H1 (cell line): ENCODE results near the gene CLDN14. TPM values are rescaled to one million over a fixed set of nuclear protein-coding genes. Genes with fewer than 3 reads are reported as not detected.

Experiments used
- CTCF ChIA-PET: fragments of 300-600 bp; sonication (Branson Sonifier 250); formaldehyde crosslinking; loops from one replicate; lab custom pipeline; 2021; ENCODE audit not compliant: partially characterized antibody; lab: Charles Lee
- POLR2A ChIA-PET: fragments of 300-600 bp; sonication (Branson Sonifier 250); formaldehyde crosslinking; loops from one replicate; lab custom pipeline; 2021; ENCODE audit warnings: inconsistent platforms; ENCODE audit not compliant: partially characterized antibody; lab: Charles Lee
- DNase-seq, 2 experiments: peaks; one replicate each; pipeline versions ENCODE4 v3.0.0 to v3.0.0-alpha.2; 2010 to 2022; ENCODE audit warnings: low spot score in 2 of 2, low read depth in 1 of 2, mixed read lengths in 1 of 2
- FAIRE-seq: peaks from 2 replicates; lab custom pipeline; 2011; peaks lifted over from hg19 to GRCh38; lab: Jason Lieb, UNC
- H2AFZ ChIP-seq: 2 replicates; pipeline ENCODE4 v1.8.1; 2012; ENCODE audit warnings: low read length, inconsistent platforms
- H2AK5ac ChIP-seq: 2 replicates; pipeline ENCODE4 v1.6.1; 2013; ENCODE audit warnings: low read depth, low read length
- H2BK120ac ChIP-seq: replicated peaks from 2 replicates; pipeline ENCODE3; 2013; ENCODE audit warnings: low read depth, low read length, inconsistent platforms
- H2BK12ac ChIP-seq: 2 replicates; pipeline ENCODE4 v1.6.1; 2013; ENCODE audit warnings: low read depth, low read length
- H2BK15ac ChIP-seq: 2 replicates; pipeline ENCODE4 v1.6.1; 2013; ENCODE audit warnings: low read length
- H2BK20ac ChIP-seq: 2 replicates; pipeline ENCODE4 v1.6.1; 2013; ENCODE audit warnings: low read length
- H2BK5ac ChIP-seq: 2 replicates; pipeline ENCODE4 v1.6.1; 2013; ENCODE audit warnings: low read depth, low read length
- H3K14ac ChIP-seq: 2 replicates; pipeline ENCODE4 v1.6.1; 2013; ENCODE audit warnings: inconsistent platforms; ENCODE audit not compliant: insufficient read length
- H3K18ac ChIP-seq: 2 replicates; pipeline ENCODE4 v1.6.1; 2013; ENCODE audit warnings: low read length; ENCODE audit errors: extremely low read depth
- H3K23ac ChIP-seq: 2 replicates; pipeline ENCODE4 v1.6.1; 2013; ENCODE audit warnings: inconsistent platforms; ENCODE audit not compliant: insufficient read length
- H3K23me2 ChIP-seq: 2 replicates; pipeline ENCODE4 v1.6.1; 2013; ENCODE audit warnings: low read depth, low read length
- H3K27ac ChIP-seq: 2 replicates; pipeline ENCODE4 v1.6.1; 2011; ENCODE audit warnings: low read depth, low read length, inconsistent platforms
- H3K27me3 ChIP-seq, 4 experiments: replicated peaks in 1 of 4; 1 replicate in 1 of 4; 2 replicates in 3 of 4; pipeline versions ENCODE4 v1.6.1 to v1.8.1; 2011 to 2013; ENCODE audit warnings: low read length in 3 of 4, mild to moderate bottlenecking in 3 of 4, inconsistent platforms in 2 of 4, mixed read lengths in 2 of 4, moderate library complexity in 1 of 4; ENCODE audit not compliant: control insufficient read depth in 3 of 4, insufficient read depth in 3 of 4; ENCODE audit errors: extremely low read depth in 1 of 4
- H3K36me3 ChIP-seq, 4 experiments: 2 replicates each; pipeline versions ENCODE4 v1.6.1 to v1.8.1; 2011 to 2013; ENCODE audit warnings: mild to moderate bottlenecking in 4 of 4, low read length in 3 of 4, moderate library complexity in 2 of 4, control low read depth in 1 of 4, inconsistent platforms in 1 of 4; ENCODE audit not compliant: insufficient read depth in 4 of 4, control insufficient read depth in 2 of 4
- H3K4ac ChIP-seq: replicated peaks from 2 replicates; pipeline ENCODE3; 2013; ENCODE audit warnings: low read length, low read depth, mixed read lengths, inconsistent platforms; ENCODE audit not compliant: insufficient read length
- H3K4me1 ChIP-seq, 4 experiments: replicated peaks in 1 of 4; 1 replicate in 1 of 4; 2 replicates in 3 of 4; pipeline versions ENCODE4 v1.6.1 to v1.8.1; 2011 to 2013; ENCODE audit warnings: low read length in 3 of 4, inconsistent platforms in 2 of 4, mixed read lengths in 1 of 4; ENCODE audit not compliant: insufficient read depth in 4 of 4, control insufficient read depth in 3 of 4
- H3K4me2 ChIP-seq, 2 experiments: 2 replicates each; pipeline versions ENCODE4 v1.6.1 to v1.8.1; 2011 to 2013; ENCODE audit warnings: low read depth in 2 of 2, low read length in 2 of 2, control low read depth in 1 of 2, inconsistent platforms in 1 of 2, mild to moderate bottlenecking in 1 of 2; ENCODE audit not compliant: insufficient read depth in 1 of 2
- H3K4me3 ChIP-seq, 4 experiments: fragments of 200-600, 300-600 bp in 1 of 4; sonication (generic), shearing (Covaris generic), sonication (Bioruptor Twin) in 1 of 4; 2 replicates each; pipeline versions ENCODE4 v1.5.1 to v1.8.1; 2011 to 2016; ENCODE audit warnings: low read length in 4 of 4, low read depth in 3 of 4, control low read depth in 2 of 4, inconsistent platforms in 2 of 4, mild to moderate bottlenecking in 2 of 4, mixed read lengths in 1 of 4, moderate library complexity in 1 of 4; ENCODE audit not compliant: insufficient read depth in 2 of 4; ENCODE audit errors: extremely low read depth in 1 of 4
- H3K56ac ChIP-seq: replicated peaks from 2 replicates; pipeline ENCODE3; 2013; ENCODE audit warnings: low read depth, mild to moderate bottlenecking, mixed read lengths, low read length, inconsistent platforms; ENCODE audit not compliant: insufficient read length
- H3K79me1 ChIP-seq: 2 replicates; pipeline ENCODE4 v1.6.1; 2013; ENCODE audit warnings: low read depth, low read length, control low read depth
- H3K79me2 ChIP-seq, 2 experiments: 2 replicates each; pipeline versions ENCODE4 v1.6.1 to v1.8.1; 2012 to 2013; ENCODE audit warnings: low read length in 2 of 2, mild to moderate bottlenecking in 2 of 2, inconsistent platforms in 1 of 2; ENCODE audit not compliant: insufficient read depth in 2 of 2, control insufficient read depth in 1 of 2
- H3K9ac ChIP-seq, 4 experiments: replicated peaks in 1 of 4; 1 replicate in 1 of 4; 2 replicates in 3 of 4; pipeline versions ENCODE4 v1.6.1 to v1.8.1; 2011 to 2013; ENCODE audit warnings: low read depth in 3 of 4, low read length in 3 of 4, control low read depth in 2 of 4, mild to moderate bottlenecking in 2 of 4, moderate library complexity in 2 of 4, inconsistent platforms in 1 of 4; ENCODE audit errors: extremely low read depth in 1 of 4
- H3K9me3 ChIP-seq, 2 experiments: 2 replicates each; pipeline versions ENCODE4 v1.6.1 to v1.8.1; 2012 to 2013; ENCODE audit warnings: mild to moderate bottlenecking in 2 of 2, moderate library complexity in 2 of 2, control low read depth in 1 of 2, inconsistent platforms in 1 of 2, low read depth in 1 of 2, low read length in 1 of 2, mixed read lengths in 1 of 2; ENCODE audit not compliant: insufficient read depth in 2 of 2
- H4K20me1 ChIP-seq, 2 experiments: replicated peaks in 1 of 2; 2 replicates each; pipeline versions ENCODE3 to v1.8.1; 2011 to 2013; ENCODE audit warnings: inconsistent platforms in 2 of 2, low read length in 2 of 2, mild to moderate bottlenecking in 1 of 2; ENCODE audit not compliant: insufficient read depth in 2 of 2, control insufficient read depth in 1 of 2
- H4K5ac ChIP-seq: 2 replicates; pipeline ENCODE4 v1.6.1; 2013; ENCODE audit warnings: low read length, low read depth, mixed read lengths, inconsistent platforms; ENCODE audit not compliant: insufficient read length
- H4K8ac ChIP-seq: 2 replicates; pipeline ENCODE4 v1.8.0; 2013; ENCODE audit warnings: mild to moderate bottlenecking, moderate library complexity, low read length, inconsistent platforms; ENCODE audit not compliant: insufficient read depth; ENCODE audit errors: extremely low read depth
- H4K91ac ChIP-seq: replicated peaks from 2 replicates; pipeline ENCODE3; 2013; ENCODE audit warnings: low read length, mixed read lengths, inconsistent platforms; ENCODE audit not compliant: insufficient read length
- ASH2L ChIP-seq: fragments of 200-600, 300-600 bp; sonication (generic); IDR thresholded peaks from one replicate; pipeline ENCODE4 v1.7.1; 2017; ENCODE audit warnings: low read length
- CREB1 ChIP-seq: IDR thresholded peaks from 2 replicates; pipeline ENCODE4 v1.6.1; 2012; ENCODE audit warnings: inconsistent platforms
- EP300 ChIP-seq, 2 experiments: IDR thresholded peaks; 1 replicate in 1 of 2; 2 replicates in 1 of 2; pipeline ENCODE4 v1.6.1; 2011 to 2012; ENCODE audit warnings: low read depth in 2 of 2, low read length in 2 of 2, mild to moderate bottlenecking in 2 of 2, borderline replicate concordance in 1 of 2, inconsistent platforms in 1 of 2, moderate library complexity in 1 of 2
- HDAC6 ChIP-seq: IDR thresholded peaks from one replicate; pipeline ENCODE4 v1.7.1; 2012; ENCODE audit warnings: low read depth, mild to moderate bottlenecking, inconsistent platforms, low read length, moderate library complexity
- POU5F1 ChIP-seq: IDR thresholded peaks from 2 replicates; pipeline ENCODE4 v1.6.1; 2011; ENCODE audit warnings: low read depth, mild to moderate bottlenecking, low read length, moderate library complexity
- SP4 ChIP-seq: IDR thresholded peaks from 2 replicates; pipeline ENCODE4 v1.6.1; 2012; ENCODE audit warnings: low read length, inconsistent platforms
- TAF1 ChIP-seq: IDR thresholded peaks from 2 replicates; pipeline ENCODE4 v1.6.1; 2011; ENCODE audit warnings: mild to moderate bottlenecking, low read depth, low read length
- TAF7 ChIP-seq: optimal IDR thresholded peaks from 2 replicates; pipeline ENCODE3; 2011; ENCODE audit warnings: low read depth, mild to moderate bottlenecking, inconsistent platforms, low read length, moderate library complexity, borderline replicate concordance
- TCF12 ChIP-seq: IDR thresholded peaks from 2 replicates; pipeline ENCODE4 v1.6.1; 2011; ENCODE audit warnings: low read depth, mild to moderate bottlenecking, low read length
- TEAD4 ChIP-seq: IDR thresholded peaks from 2 replicates; pipeline ENCODE4 v1.6.1; 2012; ENCODE audit warnings: low read depth, low read length, inconsistent platforms, mixed read lengths
- WGBS, 2 experiments: shearing (Covaris generic) in 1 of 2; methylation state at CpG; one replicate each; pipeline versions ENCODE4 v1.1.6 to v1.1.7; 2013 to 2015; ENCODE audit warnings: low lambda C conversion rate in 2 of 2, mixed read lengths in 2 of 2, inconsistent platforms in 1 of 2, low coverage in 1 of 2, missing lambda C conversion rate in 1 of 2; ENCODE audit not compliant: insufficient replicate concordance in 2 of 2, insufficient coverage in 1 of 2, insufficient read length in 1 of 2; ENCODE audit errors: extremely low coverage in 1 of 2, missing lambda C conversion rate in 1 of 2; 5-methylcytosine and 5-hydroxymethylcytosine counted together
- polyA plus RNA-seq, 7 experiments: library from polyadenylated mRNA; depleted of rRNA in 3 of 7; stranded (reverse) in 5 of 7; unstranded in 2 of 7; fragments of >200 nt in 5 of 7; fragments of 200-250 nt in 2 of 7; gene quantifications; 1 replicate in 5 of 7; 2 replicates in 1 of 7; 4 replicates in 1 of 7; pipeline versions ENCODE4 v1.2.1 to v1.2.3, GENCODE V29; 2011 to 2013; ENCODE audit warnings: missing spikeins in 2 of 7, mixed read lengths in 2 of 7
- total RNA-seq: library from RNA; stranded (reverse); fragmentation: NEBNext Ultra II Directional; extraction: Animal tissue kit (Norgen Biotek cat#: 25700); gene quantifications from 2 replicates; pipeline ENCODE4 v1.2.1, GENCODE V29; 2021
- TF ChIP-seq, protein P1 (sequence below): IDR thresholded peaks from 2 replicates; pipeline ENCODE4 v1.6.1; 2012; ENCODE audit warnings: low read length, inconsistent platforms
- TF ChIP-seq, protein P2 (sequence below): IDR thresholded peaks from 2 replicates; pipeline ENCODE4 v1.6.1; 2011; ENCODE audit warnings: low read length, improper control_type of control experiment

The CLDN14 gene
- total and polyA plus RNA-seq, 2 of the 8 experiments (the other 6 are each of a cell fraction or from before 2014, with no cell fraction given), result 0.08 TPM; not detected in 1

DNA sequence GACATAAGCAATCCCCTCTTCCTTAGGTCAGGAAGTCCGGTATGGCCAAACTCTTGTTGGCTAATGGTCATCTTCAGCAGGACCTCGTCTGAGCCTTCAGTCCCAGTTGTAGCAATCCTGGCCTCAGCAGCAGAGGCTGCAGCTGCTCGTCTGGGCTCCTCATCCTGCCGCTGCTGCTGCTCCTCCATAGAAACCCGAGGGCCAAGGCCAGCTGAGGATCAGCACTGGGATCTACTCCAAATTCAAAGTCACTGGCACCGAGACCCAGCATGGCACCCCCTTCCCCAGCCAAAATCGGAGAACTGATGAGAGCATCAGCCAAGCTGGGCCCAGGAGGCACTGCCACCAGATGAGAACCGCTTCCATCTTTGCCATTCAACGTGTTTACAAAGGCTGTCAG lies 6.3 kb upstream of the CLDN14 start:
- POLR2A ChIA-PET, result no interaction called here
- FAIRE-seq (no peak), DNase-seq (no peak)
- no peak for TF ChIP-seq POU5F1
- TF ChIP-seq TAF7, result no peak
- no peak for TF ChIP-seq TCF12
- TF ChIP-seq EP300 (IDR thresholded peaks at IDR 0.05; ENCODE audit: borderline replicate concordance in 1 of 2, low read depth in 2 of 2, low read length in 2 of 2), result no peak
- TF ChIP-seq TEAD4, result no peak
- TF ChIP-seq HDAC6, result no peak
- no peak for TF ChIP-seq CREB1
- TF ChIP-seq ASH2L, result no peak
- no peak for TF ChIP-seq TAF1
- TF ChIP-seq, protein P1, sequence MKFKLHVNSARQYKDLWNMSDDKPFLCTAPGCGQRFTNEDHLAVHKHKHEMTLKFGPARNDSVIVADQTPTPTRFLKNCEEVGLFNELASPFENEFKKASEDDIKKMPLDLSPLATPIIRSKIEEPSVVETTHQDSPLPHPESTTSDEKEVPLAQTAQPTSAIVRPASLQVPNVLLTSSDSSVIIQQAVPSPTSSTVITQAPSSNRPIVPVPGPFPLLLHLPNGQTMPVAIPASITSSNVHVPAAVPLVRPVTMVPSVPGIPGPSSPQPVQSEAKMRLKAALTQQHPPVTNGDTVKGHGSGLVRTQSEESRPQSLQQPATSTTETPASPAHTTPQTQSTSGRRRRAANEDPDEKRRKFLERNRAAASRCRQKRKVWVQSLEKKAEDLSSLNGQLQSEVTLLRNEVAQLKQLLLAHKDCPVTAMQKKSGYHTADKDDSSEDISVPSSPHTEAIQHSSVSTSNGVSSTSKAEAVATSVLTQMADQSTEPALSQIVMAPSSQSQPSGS, result no peak
- no peak for TF ChIP-seq SP4
- TF ChIP-seq, protein P2, sequence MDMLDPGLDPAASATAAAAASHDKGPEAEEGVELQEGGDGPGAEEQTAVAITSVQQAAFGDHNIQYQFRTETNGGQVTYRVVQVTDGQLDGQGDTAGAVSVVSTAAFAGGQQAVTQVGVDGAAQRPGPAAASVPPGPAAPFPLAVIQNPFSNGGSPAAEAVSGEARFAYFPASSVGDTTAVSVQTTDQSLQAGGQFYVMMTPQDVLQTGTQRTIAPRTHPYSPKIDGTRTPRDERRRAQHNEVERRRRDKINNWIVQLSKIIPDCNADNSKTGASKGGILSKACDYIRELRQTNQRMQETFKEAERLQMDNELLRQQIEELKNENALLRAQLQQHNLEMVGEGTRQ, result no peak
- no peak overlapping the region for H3K23ac ChIP-seq
- no peak overlapping the region for H2BK120ac ChIP-seq
- no peak overlapping the region for H3K4me2 ChIP-seq
- H3K27me3 ChIP-seq, result 0 out of 7 replicates have a peak, but pooled peaks cover 0 to 2% (median 0%) of the 10 kb centered on the region in 4 experiments
- H2BK15ac ChIP-seq, result no peak overlapping the region
- no peak overlapping the region for H2BK20ac ChIP-seq
- 91% methylated on average over 9 of the region's 9 CpGs; no CpG with 5 or more reads in 1 of the 2 experiments for WGBS, 2 experiments
- no peak overlapping the region for H2AFZ ChIP-seq
- H3K14ac ChIP-seq, result no peak overlapping the region
- peaks cover 3% of the 10 kb centered on the region; the same call in 1 of the 2 replicates for H3K23me2 ChIP-seq
- CTCF ChIA-PET, result interaction anchor here (0.6 kb wide), 1 partner anchor 430 kb away, joined by 3 read pairs; no protein-coding TSS in a partner anchor
- H4K5ac ChIP-seq, result no peak overlapping the region
- H2BK5ac ChIP-seq, result no peak overlapping the region
- no peaks in the 10 kb centered on the region for H4K20me1 ChIP-seq
- no peak overlapping the region for H2AK5ac ChIP-seq
- H3K4ac ChIP-seq, result no peak overlapping the region
- no peaks in the 10 kb centered on the region for H3K36me3 ChIP-seq
- no peaks in the 10 kb centered on the region for H3K9me3 ChIP-seq
- no peak overlapping the region for H4K91ac ChIP-seq
- H3K4me3 ChIP-seq, result no peak overlapping the region
- no peaks in the 10 kb centered on the region for H3K4me1 ChIP-seq
- no peaks in the 10 kb centered on the region for H3K79me2 ChIP-seq
- H3K27ac ChIP-seq, result no peak overlapping the region
- H3K56ac ChIP-seq, result no peak overlapping the region
- no peak overlapping the region for H3K18ac ChIP-seq
- no peak overlapping the region for H2BK12ac ChIP-seq
- H4K8ac ChIP-seq, result no peak overlapping the region
- H3K9ac ChIP-seq, result no peak overlapping the region
- H3K79me1 ChIP-seq, result no peaks in the 10 kb centered on the region
